Progenitor cell of endocrine pancreas (in vitro differentiated cells): ENCODE measurements around the gene NELL1. TPM values are rescaled to one million over a fixed set of nuclear protein-coding genes. Genes with fewer than 3 reads are reported as not detected.

Experiments used
- DNase-seq: peaks from one replicate; pipeline ENCODE4 v3.0.0; 2021; ENCODE audit warnings: low spot score; ENCODE audit not compliant: unreplicated experiment
- H3K27ac Mint-ChIP-seq: 2 replicates; pipeline ENCODE4 v1.8.0; 2021; ENCODE audit warnings: mild to moderate bottlenecking, moderate library complexity, mixed read lengths
- H3K27me3 Mint-ChIP-seq: 2 replicates; pipeline ENCODE4 v1.8.0; 2021; ENCODE audit warnings: mixed read lengths
- H3K36me3 Mint-ChIP-seq: 2 replicates; pipeline ENCODE4 v1.8.0; 2022; ENCODE audit warnings: mixed read lengths; ENCODE audit not compliant: insufficient read depth
- H3K4me1 Mint-ChIP-seq: 2 replicates; pipeline ENCODE4 v1.8.0; 2021; ENCODE audit warnings: low read depth, mixed read lengths
- H3K4me3 Mint-ChIP-seq: 2 replicates; pipeline ENCODE4 v1.8.0; 2021; ENCODE audit warnings: low read depth, mild to moderate bottlenecking, moderate library complexity, mixed read lengths
- H3K9me3 Mint-ChIP-seq: 2 replicates; pipeline ENCODE4 v1.8.0; 2021; ENCODE audit warnings: low read depth, mixed read lengths
- CTCF ChIP-seq: fragments of 200-600 bp; sonication (generic); IDR thresholded peaks from one replicate; pipeline ENCODE4 v1.5.0; 2021; ENCODE audit warnings: antibody characterized with exemption, mild to moderate bottlenecking; ENCODE audit not compliant: unreplicated experiment
- total RNA-seq: library from RNA; stranded (reverse); gene quantifications from 2 replicates; pipeline ENCODE4 v1.2.1, GENCODE V29; 2021

The NELL1 gene
- total RNA-seq, 1 donor from 2014 or later: 2.2 TPM

GRCh38 chr11:21160140-21160539 is 490.8 kb downstream of the NELL1 start:
- H3K27ac Mint-ChIP-seq: no peak overlapping the region
- H3K4me3 Mint-ChIP-seq: no peak overlapping the region
- H3K9me3 Mint-ChIP-seq: no peaks in the 10 kb centered on the region
- no peak for DNase-seq
- peaks cover 5% of the 10 kb centered on the region for H3K27me3 Mint-ChIP-seq
- TF ChIP-seq CTCF: no peak
- H3K36me3 Mint-ChIP-seq: no peaks in the 10 kb centered on the region
- H3K4me1 Mint-ChIP-seq: peaks cover 1% of the 10 kb centered on the region

GRCh38 chr11:21169639-21170038 is 500.3 kb downstream of the NELL1 start:
- H3K9me3 Mint-ChIP-seq: no peaks in the 10 kb centered on the region
- no peaks in the 10 kb centered on the region for H3K36me3 Mint-ChIP-seq
- no peak for TF ChIP-seq CTCF
- DNase-seq: no peak
- no peaks in the 10 kb centered on the region for H3K4me1 Mint-ChIP-seq
- H3K27me3 Mint-ChIP-seq: no peaks in the 10 kb centered on the region
- H3K4me3 Mint-ChIP-seq: no peak overlapping the region
- no peak overlapping the region for H3K27ac Mint-ChIP-seq

- Mint-ChIP-seq H3K27ac (no peak overlapping the region), H3K27me3 (no peaks in the 10 kb centered on the region), H3K4me1 (no peaks in the 10 kb centered on the region), H3K4me3 (no peak overlapping the region), H3K9me3 (no peaks in the 10 kb centered on the region), H3K36me3 (no peaks in the 10 kb centered on the region)
- no peak for DNase-seq
- no peak for TF ChIP-seq CTCF
Observed at GRCh38 chr11:21173476-21173875, 504.1 kb downstream of the NELL1 start.

GRCh38 chr11:21174781-21175180 is 505.4 kb downstream of the NELL1 start:
- no peak overlapping the region for H3K4me3 Mint-ChIP-seq
- H3K9me3 Mint-ChIP-seq: no peaks in the 10 kb centered on the region
- no peaks in the 10 kb centered on the region for H3K27me3 Mint-ChIP-seq
- no peak overlapping the region for H3K27ac Mint-ChIP-seq
- peaks cover 2% of the 10 kb centered on the region for H3K4me1 Mint-ChIP-seq
- no peak for DNase-seq
- no peak for TF ChIP-seq CTCF
- no peaks in the 10 kb centered on the region for H3K36me3 Mint-ChIP-seq

GRCh38 chr11:21177379-21177778 is 508.0 kb downstream of the NELL1 start:
- H3K4me3 Mint-ChIP-seq: no peak overlapping the region
- H3K27ac Mint-ChIP-seq: no peak overlapping the region
- no peaks in the 10 kb centered on the region for H3K9me3 Mint-ChIP-seq
- no peaks in the 10 kb centered on the region for H3K36me3 Mint-ChIP-seq
- no peaks in the 10 kb centered on the region for H3K27me3 Mint-ChIP-seq
- DNase-seq: no peak
- no peak for TF ChIP-seq CTCF
- peaks cover 6% of the 10 kb centered on the region for H3K4me1 Mint-ChIP-seq
